ENCODE results near the gene IRF2.

Gene IRF2

DNA sequence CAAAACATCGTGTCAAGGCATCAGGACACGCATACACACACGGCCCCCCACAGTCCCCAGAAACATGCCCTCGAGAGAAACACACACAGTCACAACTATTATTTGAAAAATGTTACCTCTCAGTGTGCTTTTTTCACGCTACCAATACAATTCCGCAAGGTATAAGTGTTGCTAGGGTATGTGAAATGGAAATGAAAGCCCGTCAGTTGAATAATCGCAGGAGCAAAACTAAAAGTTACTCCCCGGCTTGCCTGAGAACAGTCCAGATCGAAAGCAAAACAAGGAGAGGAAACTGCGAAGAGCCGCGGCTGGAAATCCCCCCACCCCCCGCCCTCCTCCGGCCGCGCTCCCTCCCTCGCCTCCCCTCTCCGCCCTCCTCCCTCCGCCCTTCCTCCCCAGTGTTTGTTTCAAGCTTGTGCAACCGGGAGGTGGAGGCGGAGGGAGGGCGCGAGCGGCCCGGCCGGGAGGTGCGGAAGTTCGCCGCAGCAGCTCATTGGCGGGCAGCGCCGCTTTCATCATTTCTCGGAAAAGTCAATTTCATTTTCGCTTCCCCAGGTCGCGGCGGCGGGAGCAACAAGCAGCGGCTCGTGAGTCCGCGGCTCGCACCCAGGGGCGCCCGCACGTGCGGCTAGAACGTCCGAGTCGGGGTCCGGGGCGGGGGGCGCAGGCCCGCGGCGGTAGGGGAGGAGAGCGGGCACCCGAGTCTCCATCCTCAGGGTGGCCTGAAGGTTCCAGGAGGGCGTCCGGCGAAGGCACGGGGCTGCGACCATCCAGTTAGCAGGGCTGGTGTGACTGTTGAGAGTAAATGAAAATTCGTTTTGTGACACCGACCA, at the start of gene IRF2:
TSS of gene IRF2 (minus strand) at position 288 of the 833 bp plus-strand sequence. CDS start 45,486 bp downstream, outside the sequence.
- no peak for DNase-seq

DNA sequence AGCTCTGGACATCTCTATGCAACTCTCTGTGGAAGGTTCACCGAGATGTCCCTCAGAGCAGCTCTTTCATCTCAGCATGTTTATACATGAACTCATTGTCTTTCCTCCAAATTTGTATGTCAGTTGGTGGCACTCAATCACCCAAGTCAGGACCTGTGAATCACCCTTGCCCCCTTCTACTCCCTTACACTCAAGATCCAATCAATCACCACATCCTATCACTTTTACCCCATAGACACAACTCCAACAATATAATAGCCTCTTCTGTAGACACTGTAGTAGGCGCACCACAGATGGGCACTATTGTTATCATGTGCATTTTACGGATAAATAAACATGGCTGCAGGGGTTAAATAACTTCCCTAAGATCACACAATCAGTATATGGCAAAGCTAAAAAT, 41.3 kb upstream of the IRF2 start:
- DNase-seq: no peak

DNA sequence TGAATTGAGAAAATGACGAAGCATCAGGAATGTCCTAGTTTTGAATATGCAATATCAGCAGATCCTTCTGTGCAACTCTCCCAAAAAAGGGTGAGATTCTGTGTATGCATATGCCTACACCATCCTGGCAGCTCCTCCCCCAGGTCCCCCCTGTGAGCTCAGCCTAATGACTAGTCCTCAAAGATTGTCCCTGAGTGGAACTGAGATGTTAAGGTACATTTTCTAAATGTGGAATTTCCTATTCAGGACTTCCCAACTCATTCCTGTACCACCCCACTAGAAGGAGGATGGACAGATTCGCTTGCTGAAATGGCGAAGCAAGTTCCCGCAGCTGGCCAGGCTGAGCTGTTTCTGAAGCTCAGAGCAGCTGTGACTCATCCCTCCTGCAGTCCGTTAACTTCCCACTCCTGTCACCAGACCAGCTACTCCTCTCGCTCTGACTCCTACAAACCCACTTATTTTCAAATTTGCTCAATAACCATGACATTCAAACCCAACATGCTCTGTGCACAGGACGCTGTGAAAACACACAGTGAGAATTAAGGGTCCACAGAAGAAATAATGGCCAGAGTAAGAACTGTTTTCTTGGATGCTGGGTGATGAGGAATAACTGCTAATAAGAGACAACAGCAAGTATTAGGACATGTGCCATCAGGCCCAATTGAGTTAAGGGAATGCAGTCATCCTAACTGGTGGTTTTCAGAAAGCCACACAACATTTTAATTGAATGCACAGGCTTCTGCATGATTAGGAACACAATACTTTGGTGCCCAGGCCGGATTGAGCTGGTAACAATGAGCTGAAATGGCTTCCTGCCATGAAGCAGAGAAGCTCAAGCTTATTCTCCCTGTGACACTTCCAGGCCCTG, 40.0 kb upstream of the IRF2 start:
- DNase-seq: no peak

DNA sequence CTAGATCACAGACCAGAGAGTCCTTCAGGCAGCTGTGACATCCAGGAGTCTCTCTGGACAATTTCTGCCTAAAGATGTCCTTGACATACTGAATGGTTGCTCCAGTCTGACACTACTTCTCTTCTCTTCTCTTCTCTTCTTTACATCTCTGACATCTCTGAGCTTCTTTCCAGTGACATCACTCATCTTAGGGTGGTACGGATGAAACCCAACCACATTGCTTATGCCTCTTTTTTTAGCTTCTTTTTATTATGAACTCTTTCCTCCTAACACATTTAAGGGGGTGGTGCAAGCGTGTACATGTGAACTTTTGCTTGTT, 39.4 kb upstream of the IRF2 start:
- no peak for DNase-seq

DNA sequence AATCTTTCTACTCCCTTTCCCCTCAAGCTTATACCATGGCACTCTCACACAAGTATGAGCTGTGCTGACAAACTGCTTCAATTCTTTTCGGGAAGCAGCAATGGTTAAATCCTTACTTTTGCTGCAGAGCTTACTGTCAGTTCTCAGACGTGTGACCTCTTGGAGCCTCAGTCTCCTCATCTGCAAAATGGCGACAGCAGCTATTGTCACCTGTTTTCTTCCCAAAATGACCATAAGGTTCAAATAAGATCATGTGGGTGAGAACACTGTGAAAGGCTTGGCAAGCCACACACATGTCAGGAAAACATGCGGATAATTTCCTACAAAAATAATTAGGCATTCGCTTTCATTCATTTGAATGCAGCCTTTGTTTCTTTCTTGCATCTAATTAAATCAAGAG, 36.8 kb upstream of the IRF2 start:
- DNase-seq: no peak

DNA sequence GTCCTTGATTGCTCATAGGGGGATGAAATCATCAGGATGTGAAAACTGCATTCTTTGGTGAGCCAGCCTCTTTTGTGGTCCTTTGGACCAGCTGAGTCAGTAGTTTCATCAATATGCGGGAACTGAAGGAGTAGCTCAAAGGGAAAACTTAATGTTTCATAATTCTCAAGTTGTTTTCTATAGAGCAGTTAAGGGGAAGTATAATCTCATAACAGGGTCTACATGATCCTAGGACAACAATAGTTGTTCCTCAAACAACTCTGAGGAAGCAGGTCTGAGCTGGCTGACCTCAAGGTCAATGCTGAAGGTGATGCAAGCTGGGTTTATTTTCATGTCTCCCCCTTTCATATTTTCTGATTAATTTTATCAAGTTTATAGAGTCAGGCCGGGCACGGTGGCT, 36.1 kb upstream of the IRF2 start:
- no peak for DNase-seq

DNA sequence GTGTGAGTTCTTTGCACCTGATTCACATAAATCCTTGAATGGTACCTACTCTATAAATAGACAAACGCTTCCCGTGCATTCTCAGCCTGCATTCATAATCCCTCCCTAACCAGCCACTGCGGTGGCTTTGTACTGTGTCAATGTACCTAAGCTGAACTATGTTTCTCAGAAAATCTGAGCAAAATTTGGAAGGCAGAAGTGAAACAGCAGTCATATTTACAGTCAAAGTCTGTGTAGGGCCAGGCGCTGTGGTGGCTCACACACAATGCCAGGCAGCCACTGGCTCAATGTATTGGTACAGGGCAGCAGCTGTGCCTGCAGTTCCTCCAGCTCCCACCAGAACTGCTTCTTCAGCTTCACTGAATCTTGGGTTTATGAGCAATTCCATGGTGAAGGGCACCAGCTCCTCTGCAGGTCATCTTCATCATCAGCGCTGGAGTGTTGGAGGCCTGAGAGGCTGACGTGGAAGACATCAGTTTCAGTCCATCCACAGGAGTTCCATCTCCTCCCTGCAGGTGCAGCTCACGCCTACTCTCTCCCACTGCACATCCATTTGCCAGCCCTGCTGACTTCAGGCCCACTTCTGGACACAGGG, 32.3 kb upstream of the IRF2 start:
- no peak for DNase-seq

DNA sequence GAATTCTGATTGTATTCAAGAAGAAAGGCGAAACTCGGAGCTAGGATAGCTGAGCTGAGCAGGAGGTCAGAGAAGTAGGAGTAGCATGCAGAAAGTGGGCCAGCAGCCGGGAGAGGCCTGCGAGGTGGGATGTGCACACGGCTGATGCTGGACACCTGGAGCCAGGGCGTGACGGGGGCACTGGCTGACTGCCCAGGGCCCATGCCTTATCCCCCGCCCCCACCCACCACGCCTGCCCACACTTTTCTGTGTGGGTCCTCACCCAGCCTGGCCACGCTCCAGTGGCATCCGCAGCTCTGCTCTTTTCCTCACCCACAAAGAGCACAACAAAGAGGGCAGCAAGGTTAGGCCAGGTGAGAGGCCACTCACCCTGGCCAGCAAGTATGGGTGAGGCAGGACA, 30.0 kb upstream of the IRF2 start:
- DNase-seq: no peak

DNA sequence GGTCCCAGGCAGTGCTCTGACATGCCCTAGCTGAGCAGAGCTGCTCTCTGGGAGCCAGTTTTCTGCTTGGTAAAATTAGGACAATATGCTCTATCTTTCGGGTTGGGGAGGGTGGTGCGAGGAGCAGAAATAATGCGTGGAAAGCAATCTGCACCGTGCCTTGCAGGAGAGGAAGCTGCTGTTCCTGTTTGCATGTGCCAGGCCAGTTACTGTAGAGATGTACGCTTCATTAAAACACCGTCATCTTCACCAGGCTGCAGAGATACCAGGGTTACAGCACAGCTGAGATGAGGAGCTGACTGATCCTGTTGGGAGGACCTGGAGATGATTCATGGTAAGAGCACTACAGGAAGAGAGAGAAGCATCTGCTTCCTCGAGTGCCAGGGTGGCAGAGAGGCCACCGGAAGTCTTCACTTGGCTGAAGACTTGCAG, 29.5 kb upstream of the IRF2 start:
- DNase-seq: no peak

DNA sequence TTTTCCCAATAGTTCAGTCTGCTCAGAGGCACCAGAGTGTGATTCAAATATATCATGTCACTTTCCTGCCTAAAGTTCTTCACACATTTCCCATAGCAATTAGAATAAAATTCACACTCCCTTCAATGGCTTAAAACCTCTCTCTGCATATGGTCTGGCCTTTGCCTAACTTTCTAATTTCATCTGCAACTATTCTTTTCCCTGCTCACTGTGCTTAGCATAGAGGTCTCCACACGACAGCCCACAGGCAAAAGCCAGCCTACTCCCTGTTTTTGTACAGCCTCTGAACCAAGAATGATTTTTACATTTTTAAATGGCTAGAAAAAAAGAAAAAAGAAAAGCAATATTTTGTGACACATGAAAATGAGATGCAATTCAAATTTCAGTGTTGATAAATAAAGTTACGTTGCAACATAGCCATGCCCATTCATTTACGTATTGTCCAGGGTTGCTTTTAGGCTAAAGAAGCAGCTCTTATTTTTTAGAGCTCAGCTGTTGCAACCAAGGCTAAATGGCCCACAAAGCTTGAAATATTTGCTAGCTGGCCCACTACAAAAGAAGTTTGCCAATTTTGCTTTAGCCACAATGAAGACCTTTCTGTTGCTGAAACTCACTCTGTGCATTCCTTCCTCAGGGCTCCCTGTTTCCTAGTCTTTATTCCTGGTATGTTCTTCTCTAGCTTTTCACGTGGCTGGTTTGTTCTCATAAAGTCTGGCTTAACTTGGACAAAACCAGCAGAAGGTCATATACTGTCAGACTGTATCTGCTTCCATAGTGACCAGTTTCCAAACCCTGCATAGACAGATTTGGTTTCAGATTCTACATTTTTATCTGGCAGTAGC, 26.6 kb upstream of the IRF2 start:
- DNase-seq: no peak

DNA sequence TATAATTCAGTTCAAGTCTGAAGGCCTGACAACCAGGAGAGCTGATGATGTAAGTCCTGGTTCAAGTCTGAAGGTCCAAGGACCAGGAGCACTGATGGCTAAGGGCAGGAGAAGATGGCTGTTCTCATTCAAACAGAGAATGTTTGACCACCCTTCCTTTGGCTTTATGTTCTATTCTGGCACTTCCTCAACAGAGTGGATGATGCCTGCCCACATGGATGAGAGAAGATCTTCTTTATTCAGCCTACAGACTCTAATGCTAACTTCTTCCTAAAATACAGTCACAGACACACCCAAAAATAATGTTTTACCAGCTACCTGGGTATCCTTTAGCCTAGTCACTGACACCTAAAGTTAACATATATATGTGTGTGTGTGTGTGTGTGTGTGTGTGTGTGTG, 25.6 kb upstream of the IRF2 start:
- no peak for DNase-seq

DNA sequence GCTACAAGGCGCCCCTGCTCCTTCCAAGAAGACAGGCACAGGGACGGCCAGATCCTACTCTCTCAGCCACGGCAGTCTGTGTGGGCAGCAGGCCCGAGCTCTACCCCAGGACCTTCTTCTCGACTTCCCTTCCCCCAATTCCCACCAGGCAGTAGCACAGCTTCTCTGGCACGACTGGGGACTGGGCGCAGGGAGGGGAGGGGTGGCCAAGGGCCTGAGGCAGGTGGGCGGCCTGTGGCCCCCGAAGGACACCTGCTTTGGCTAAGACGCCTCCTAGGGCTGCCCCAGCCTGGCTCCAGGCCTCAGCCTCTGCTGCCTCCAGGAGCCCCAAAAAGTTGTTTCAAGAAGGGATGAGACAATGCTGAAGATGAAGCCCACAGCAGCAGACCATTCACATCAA, 24.2 kb upstream of the IRF2 start:
- DNase-seq: no peak

DNA sequence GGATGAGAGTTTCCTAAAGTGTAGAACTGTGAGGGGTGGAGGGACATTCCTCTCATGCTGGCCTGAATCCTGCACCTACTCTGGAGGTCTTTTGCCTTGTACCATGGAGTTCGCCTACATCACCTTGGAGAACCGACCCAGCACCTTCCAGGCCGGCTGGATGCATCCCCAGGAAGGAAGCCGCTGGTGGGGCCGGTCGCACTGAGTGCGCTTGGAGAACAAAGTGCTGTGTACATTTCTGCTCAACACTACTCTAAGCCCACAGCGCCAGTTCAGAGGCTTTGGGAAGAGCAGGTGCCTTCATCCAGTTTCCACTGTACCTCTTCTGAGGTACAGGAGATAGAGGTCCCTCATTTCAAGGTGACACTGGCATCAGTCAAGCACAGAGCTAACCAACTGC, 15.4 kb upstream of the IRF2 start:
- no peak for DNase-seq

DNA sequence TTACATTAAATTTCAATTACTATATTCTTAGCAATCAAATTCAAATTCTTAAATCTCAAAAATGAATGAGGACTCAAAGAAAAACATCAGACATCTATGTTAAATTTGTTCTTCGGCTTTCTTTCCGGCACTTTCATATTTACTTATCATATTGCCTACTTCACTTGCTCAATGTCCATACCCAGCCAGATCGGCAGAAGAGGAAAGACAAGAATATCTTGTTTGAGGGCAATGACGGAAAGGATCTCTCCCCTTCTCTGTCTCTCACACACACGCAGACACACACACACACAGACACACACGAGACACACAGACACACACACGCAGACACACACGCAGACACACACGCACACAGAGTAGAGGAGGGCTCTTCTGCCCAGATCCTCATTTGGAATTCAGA, 13.2 kb upstream of the IRF2 start:
- DNase-seq: no peak

DNA sequence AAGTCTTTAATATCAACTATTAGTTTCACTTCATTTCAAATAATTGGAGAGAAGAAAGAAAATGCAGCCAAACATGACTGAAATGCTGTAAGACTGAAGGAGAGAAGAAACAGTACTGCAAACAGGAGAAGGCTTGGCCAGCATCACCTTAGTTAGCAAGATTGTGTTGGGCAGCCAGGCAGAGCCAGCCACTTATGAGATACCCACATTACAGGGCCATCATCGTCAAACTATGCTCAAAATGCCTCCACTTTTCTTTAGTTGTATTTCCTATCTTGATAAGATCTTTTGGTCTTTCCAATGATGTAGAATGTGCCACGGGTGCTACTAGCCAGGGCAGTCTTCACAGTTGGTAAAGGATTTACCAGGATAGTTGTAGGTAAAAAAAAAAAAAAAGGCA, 10.9 kb upstream of the IRF2 start:
- no peak for DNase-seq

DNA sequence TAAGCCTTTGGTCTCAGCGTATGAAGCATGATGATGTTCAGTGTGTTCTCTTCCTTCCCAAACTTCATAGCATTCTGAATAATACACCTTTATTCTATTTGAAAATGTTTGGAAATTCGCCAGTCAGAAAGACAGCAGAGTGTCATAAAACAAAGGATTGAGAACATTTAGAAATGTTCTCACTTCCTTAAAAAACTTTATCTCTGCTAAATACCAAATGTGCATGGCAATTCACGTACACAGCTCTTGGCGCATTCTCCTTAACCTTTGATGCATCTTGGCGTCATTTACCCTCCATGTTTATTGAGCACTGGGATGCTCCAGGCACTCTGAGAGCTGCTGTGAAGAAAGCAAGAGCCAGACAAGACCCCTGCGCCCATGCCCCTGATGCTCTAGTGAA, 7.2 kb upstream of the IRF2 start:
- no peak for DNase-seq

DNA sequence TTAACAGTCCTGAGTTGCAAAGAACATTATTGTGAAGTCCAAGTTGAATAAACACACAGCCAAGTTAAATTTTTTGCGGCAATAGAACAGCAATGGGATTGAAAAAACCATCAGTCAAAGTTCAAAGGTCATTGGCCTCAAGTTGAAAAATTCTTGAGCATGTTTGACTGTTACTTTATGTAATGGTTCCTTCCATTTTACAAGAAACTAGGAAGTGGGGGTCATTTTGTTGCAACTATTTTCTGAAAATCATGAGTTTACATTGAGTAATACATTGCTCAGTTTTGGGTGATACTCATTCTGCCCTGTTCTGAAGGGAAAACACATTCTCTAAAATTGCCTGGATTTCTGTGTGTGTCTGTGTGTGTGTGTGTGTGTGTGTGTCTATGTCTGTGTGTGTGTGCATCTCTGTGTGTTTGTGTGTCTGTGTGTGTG, 5.2 kb upstream of the IRF2 start:
- no peak for DNase-seq

DNA sequence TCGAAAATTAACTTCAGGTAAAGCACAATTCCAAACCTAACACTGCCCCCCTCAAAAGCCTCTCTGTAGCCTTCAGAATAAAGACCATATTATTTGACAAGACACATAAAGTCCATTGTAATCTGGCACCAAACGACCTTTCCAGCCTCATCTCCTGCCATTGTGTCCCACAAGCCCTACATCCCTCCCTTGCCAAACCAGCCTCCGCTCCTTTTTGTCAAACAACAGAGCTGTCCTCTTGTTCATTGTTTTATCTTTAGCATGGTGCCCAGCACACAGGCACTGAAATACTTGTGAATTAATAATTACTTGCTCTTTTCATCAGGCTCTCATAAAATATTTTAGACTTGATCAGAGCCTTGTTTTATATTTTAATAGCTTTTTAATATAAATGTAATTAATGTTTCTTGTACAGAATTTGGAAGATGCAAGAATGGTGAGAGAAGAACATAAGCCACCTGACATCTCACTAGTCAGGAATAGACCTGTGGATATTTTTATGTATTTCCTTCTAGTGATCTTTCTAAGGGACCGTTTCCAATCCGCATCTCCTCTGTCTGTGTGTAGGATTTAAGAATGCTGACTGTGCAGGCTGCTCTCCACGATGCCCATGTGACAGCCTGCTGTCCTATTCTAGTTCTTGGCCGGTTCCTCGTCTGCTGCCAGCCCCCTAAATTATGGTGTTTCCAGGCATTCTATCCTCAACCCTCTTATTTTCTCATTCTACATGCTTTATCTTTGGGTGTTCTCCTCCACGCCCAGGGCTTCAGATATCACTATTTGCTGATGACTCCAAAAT, 3.0 kb upstream of the IRF2 start:
- DNase-seq: no peak

DNA sequence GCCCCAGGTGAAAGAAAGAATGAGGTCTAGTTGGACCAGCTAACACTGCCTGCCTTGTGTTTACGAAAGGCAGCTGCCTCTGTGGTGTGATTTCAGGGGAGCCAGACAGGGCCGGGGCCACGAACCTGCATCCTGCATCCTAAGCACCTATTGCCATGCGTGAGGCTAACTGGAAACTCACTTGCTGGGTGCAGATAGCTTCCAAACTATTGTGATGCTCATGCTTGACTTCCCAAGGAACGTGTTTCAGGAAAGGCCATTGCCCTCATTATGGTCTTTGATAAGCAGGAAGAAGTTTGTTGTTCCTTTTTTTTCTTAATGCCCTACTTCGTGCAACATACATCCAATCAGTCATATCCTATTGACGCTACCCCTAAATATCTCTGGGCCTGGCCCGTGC, 2.3 kb upstream of the IRF2 start:
- DNase-seq: no peak

DNA sequence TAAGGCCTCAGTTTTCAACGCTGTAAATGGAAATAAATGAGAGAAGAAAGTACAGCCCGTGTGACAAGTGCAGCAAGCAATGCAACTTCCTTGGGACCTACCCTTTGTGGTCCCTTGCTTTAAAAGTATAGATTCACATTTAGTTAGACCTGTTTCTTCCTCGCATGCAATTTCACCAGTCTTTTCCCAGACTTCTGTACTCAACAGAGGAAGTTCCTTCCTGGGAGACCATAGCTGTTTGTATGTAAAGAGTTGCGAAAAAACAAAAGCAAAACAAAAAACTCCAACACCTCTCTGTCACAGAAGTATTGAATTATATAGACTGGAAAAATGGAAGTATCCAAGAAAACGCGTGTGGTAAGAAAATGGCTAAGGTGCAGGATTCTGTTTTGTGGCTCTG, 1.1 kb upstream of the IRF2 start:
- DNase-seq: no peak

DNA sequence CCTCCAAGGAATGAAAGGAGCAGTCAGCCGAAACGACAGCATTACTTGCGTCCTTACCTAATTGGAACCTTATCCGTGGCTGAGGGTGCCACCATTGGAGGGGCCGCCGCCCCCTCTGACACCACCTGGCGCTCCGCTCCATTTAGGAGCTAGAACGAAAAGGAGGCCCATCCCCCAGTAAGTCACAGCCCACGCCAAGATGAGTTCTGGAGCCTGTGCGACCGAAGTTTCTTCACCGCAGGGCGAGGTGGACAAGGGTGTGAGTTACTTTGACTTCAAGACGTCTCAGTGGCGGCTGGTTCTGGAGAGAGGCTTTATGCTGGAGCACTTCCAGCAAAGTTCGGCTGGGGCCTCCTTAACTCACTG, 729 bp upstream of the IRF2 start:
- no peak for DNase-seq
